Chondrocyte (in vitro differentiated cells): Measurements from ENCODE around the gene CBY1. TPM values are rescaled to one million over a fixed set of nuclear protein-coding genes. Genes with fewer than 3 reads are reported as not detected.

ENCODE experiments used
- DNase-seq: peaks from one replicate; pipeline ENCODE4 v3.0.0; 2021; ENCODE audit warnings: mixed read lengths, low spot score
- H3K27ac Mint-ChIP-seq: one replicate; pipeline ENCODE4 v1.8.0; 2021; ENCODE audit warnings: mild to moderate bottlenecking, moderate library complexity, mixed read lengths; ENCODE audit not compliant: unreplicated experiment
- H3K27me3 Mint-ChIP-seq: 2 replicates; pipeline ENCODE4 v1.8.0; 2021; ENCODE audit warnings: low read depth, mixed read lengths
- H3K36me3 Mint-ChIP-seq: 2 replicates; pipeline ENCODE4 v1.8.0; 2021; ENCODE audit warnings: low read depth, mixed read lengths
- H3K4me1 Mint-ChIP-seq: 2 replicates; pipeline ENCODE4 v1.8.0; 2021; ENCODE audit warnings: low read depth, mild to moderate bottlenecking, mixed read lengths
- H3K4me3 Mint-ChIP-seq: one replicate; pipeline ENCODE4 v1.8.0; 2021; ENCODE audit warnings: mild to moderate bottlenecking, moderate library complexity, mixed read lengths; ENCODE audit not compliant: unreplicated experiment
- H3K9me3 Mint-ChIP-seq: 2 replicates; pipeline ENCODE4 v1.8.0; 2021; ENCODE audit warnings: low read depth, mixed read lengths
- CTCF ChIP-seq: fragments of 200-600 bp; sonication (generic); IDR thresholded peaks from 2 replicates; pipeline ENCODE4 v1.5.0; 2021; ENCODE audit warnings: antibody characterized with exemption, mild to moderate bottlenecking, moderate library complexity
- total RNA-seq: library from RNA; stranded (reverse); gene quantifications from 3 replicates; pipeline ENCODE4 v1.2.1, GENCODE V29; 2021

The CBY1 gene
- total RNA-seq, 1 donor from 2014 or later, result 29.9 TPM

- DNase-seq, result no peak
- Mint-ChIP-seq H3K9me3 (no peaks in the 10 kb centered on the region), H3K27ac (no peak overlapping the region), H3K27me3 (no peaks in the 10 kb centered on the region), H3K4me1 (no peaks in the 10 kb centered on the region), H3K36me3 (peaks cover 6% of the 10 kb centered on the region), H3K4me3 (no peak overlapping the region)
- no peak for TF ChIP-seq CTCF
These were observed 6.5 kb upstream of the CBY1 start for GRCh38 chr22:38649841-38650522.

GRCh38 chr22:38652859-38653258, 3.6 kb upstream of the CBY1 start:
- TF ChIP-seq CTCF, result no peak
- Mint-ChIP-seq H3K4me1 (peaks cover 12% of the 10 kb centered on the region), H3K36me3 (peaks cover 3% of the 10 kb centered on the region), H3K27ac (no peak overlapping the region), H3K9me3 (no peaks in the 10 kb centered on the region), H3K4me3 (no peak overlapping the region), H3K27me3 (no peaks in the 10 kb centered on the region)
- DNase-seq, result no peak

GRCh38 chr22:38653741-38654140, 2.7 kb upstream of the CBY1 start:
- no peak for TF ChIP-seq CTCF
- H3K4me3 Mint-ChIP-seq, result no peak overlapping the region
- H3K27me3 Mint-ChIP-seq, result no peaks in the 10 kb centered on the region
- peaks cover 14% of the 10 kb centered on the region for H3K4me1 Mint-ChIP-seq
- DNase-seq, result no peak
- no peak overlapping the region for H3K27ac Mint-ChIP-seq
- H3K36me3 Mint-ChIP-seq, result peaks cover 3% of the 10 kb centered on the region
- no peaks in the 10 kb centered on the region for H3K9me3 Mint-ChIP-seq

GRCh38 chr22:38655519-38656255, 751 bp upstream of the CBY1 start:
- DNase-seq, result no peak
- Mint-ChIP-seq H3K36me3 (peaks cover 3% of the 10 kb centered on the region), H3K9me3 (no peaks in the 10 kb centered on the region), H3K27ac (peak overlapping the region; percentile 99), H3K27me3 (no peaks in the 10 kb centered on the region), H3K4me3 (peak overlapping the region; percentile 87), H3K4me1 (peaks cover 14% of the 10 kb centered on the region)
- no peak for TF ChIP-seq CTCF

- Mint-ChIP-seq H3K9me3 (no peaks in the 10 kb centered on the region), H3K4me3 (peak overlapping the region; percentile 87), H3K4me1 (peaks cover 14% of the 10 kb centered on the region), H3K27ac (peak overlapping the region; percentile 99), H3K36me3 (no peaks in the 10 kb centered on the region), H3K27me3 (no peaks in the 10 kb centered on the region)
- TF ChIP-seq CTCF, result no peak
- no peak for DNase-seq
These were observed 839 bp downstream of the CBY1 start for GRCh38 chr22:38657045-38657909.
